Measurements from ENCODE around the gene CLRN3.

DNA sequence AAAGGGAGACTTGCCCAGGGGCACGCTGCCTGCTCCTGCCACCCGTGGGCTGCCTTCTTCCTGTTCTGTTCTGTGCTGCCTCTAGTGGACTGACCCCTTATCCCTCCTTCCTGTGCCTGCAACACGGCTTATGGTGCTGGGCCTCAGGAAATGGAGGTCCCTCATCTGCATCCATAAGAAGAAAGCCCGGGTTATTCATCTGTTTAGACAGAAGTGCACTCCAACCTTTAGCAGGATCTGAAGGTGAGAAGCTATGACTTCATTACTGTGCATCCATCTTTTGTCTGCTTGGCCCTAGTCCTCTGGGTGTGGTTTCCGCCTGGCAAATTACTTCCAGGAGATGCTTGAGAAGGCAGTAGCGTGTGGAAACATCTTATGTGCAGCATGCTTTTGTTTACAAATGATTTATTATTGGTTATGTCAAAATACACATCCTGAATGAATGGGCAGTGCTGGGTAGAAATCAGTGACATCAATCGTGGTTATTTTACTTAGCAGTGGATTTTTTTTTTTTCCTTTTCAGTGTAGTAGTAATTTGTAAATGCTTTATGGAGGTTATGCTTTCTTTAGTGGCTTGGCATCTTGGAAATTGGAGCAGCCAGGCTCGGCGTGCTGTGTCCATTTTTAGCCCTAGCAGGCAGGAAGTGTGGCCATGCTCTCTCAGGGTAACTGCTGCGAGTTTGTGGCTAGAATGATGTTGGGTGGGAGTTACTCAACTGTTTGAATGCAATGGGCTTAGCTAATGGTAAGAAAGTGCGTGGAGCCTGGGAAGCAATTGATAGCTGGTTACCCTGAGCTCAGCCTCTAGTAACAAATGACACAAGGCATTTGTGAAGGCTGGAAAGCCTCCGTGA is 26.9 kb upstream of the CLRN3 start:
- TF ChIP-seq, protein P1, sequence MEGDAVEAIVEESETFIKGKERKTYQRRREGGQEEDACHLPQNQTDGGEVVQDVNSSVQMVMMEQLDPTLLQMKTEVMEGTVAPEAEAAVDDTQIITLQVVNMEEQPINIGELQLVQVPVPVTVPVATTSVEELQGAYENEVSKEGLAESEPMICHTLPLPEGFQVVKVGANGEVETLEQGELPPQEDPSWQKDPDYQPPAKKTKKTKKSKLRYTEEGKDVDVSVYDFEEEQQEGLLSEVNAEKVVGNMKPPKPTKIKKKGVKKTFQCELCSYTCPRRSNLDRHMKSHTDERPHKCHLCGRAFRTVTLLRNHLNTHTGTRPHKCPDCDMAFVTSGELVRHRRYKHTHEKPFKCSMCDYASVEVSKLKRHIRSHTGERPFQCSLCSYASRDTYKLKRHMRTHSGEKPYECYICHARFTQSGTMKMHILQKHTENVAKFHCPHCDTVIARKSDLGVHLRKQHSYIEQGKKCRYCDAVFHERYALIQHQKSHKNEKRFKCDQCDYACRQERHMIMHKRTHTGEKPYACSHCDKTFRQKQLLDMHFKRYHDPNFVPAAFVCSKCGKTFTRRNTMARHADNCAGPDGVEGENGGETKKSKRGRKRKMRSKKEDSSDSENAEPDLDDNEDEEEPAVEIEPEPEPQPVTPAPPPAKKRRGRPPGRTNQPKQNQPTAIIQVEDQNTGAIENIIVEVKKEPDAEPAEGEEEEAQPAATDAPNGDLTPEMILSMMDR (IDR thresholded peaks at IDR 0.05) = peak in 2 of 6 experiments; percentile 11 to 14
- TF ChIP-seq POLR2A (IDR thresholded peaks at IDR 0.05) = no peak
